Suprapubic skin (tissue), 3 donors: ENCODE results near the gene RTP3.

ENCODE experiments used
- POLR2AphosphoS5 ChIP-seq, 3 donors: sonication (generic); formaldehyde crosslinking; IDR thresholded peaks; one replicate each; pipeline ENCODE4 v1.6.1; 2017; ENCODE audit warnings: antibody characterized with exemption in 3 of 3
- TF ChIP-seq, protein P1 (sequence below), 2 donors: fragments of 200-600 bp in 1 of 2; fragments of 450-650 bp in 1 of 2; sonication (generic) in 1 of 2; IDR thresholded peaks; one replicate each; pipeline ENCODE4 v1.5.1; 2016 to 2019; ENCODE audit warnings: antibody characterized with exemption in 2 of 2, mild to moderate bottlenecking in 1 of 2, moderate library complexity in 1 of 2

DNA sequence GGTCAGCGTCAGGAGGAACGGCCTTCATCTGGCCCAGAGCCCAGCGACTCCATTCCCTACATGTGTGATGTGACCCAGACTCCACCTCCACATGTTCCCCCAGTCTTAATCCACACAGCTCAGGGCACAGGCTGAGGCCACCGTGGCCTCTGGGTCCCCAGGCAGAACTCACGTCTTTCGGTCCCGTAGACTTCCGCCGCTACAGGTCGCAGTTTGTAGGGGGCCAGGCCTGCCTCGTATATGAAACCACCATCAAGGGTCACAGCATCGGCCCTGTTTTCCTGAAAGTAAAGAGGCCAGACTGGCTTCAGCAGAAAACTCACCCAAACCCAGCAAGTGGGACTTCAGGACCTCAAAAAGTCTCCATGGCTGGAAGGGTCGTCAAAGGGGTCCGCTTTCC, 41.7 kb upstream of the RTP3 start:
- TF ChIP-seq POLR2AphosphoS5 (IDR thresholded peaks at IDR 0.05), result no peak
- TF ChIP-seq, protein P1, sequence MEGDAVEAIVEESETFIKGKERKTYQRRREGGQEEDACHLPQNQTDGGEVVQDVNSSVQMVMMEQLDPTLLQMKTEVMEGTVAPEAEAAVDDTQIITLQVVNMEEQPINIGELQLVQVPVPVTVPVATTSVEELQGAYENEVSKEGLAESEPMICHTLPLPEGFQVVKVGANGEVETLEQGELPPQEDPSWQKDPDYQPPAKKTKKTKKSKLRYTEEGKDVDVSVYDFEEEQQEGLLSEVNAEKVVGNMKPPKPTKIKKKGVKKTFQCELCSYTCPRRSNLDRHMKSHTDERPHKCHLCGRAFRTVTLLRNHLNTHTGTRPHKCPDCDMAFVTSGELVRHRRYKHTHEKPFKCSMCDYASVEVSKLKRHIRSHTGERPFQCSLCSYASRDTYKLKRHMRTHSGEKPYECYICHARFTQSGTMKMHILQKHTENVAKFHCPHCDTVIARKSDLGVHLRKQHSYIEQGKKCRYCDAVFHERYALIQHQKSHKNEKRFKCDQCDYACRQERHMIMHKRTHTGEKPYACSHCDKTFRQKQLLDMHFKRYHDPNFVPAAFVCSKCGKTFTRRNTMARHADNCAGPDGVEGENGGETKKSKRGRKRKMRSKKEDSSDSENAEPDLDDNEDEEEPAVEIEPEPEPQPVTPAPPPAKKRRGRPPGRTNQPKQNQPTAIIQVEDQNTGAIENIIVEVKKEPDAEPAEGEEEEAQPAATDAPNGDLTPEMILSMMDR (IDR thresholded peaks at IDR 0.05), result no peak
